ENCODE measurements around the gene CEP19.

CEP19 gene

GRCh38 chr3:196677353-196677752 lies 34.7 kb downstream of the CEP19 start:
- ChIA-PET POLR2A (no interaction called here), CTCF (interaction anchor here (1.0 to 1.5 kb wide), 4 partner anchors 8 to 71 kb away, joined by 3 to 8 read pairs (median 4); no protein-coding TSS in a partner anchor)

GRCh38 chr3:196673632-196674031 lies 38.4 kb downstream of the CEP19 start:
- ChIA-PET CTCF (no interaction called here), POLR2A (no interaction called here)
- no peak for TF ChIP-seq ZNF114 (tag by site-specific recombination; IDR thresholded peaks at IDR 0.05)
- TF ChIP-seq TSHZ1 (tag by site-specific recombination; IDR thresholded peaks at IDR 0.05; ENCODE audit: borderline replicate concordance): no peak
- no peak for TF ChIP-seq ZSCAN23 (tag by site-specific recombination; IDR thresholded peaks at IDR 0.05)
- TF ChIP-seq BCL11B (tag by site-specific recombination; IDR thresholded peaks at IDR 0.05; ENCODE audit: low read depth): no peak
- peak; percentile 99 for TF ChIP-seq ZNF146 (tag by site-specific recombination; IDR thresholded peaks at IDR 0.05)
- Histone ChIP-seq H3K9me3 (ENCODE audit: control insufficient read depth, insufficient read depth, low read depth, low read length) (no peaks in the 10 kb centered on the region), H3K27ac (ENCODE audit: extremely low read depth, low read depth, low read length) (no peak overlapping the region), H3K36me3 (ENCODE audit: control insufficient read depth in 2 of 2, insufficient read depth in 1 of 2, low read length in 2 of 2) (no peaks in the 10 kb centered on the region), H3K4me3 (ENCODE audit: low read depth, low read length) (no peak overlapping the region), H3K4me1 (ENCODE audit: control insufficient read depth, insufficient read depth, low read length) (no peaks in the 10 kb centered on the region)

More at GRCh38 chr3:196677353-196677752, 34.7 kb downstream of the CEP19 start:
- Histone ChIP-seq H3K27ac (ENCODE audit: extremely low read depth, low read depth, low read length) (no peak overlapping the region), H3K4me1 (ENCODE audit: control insufficient read depth, insufficient read depth, low read length) (no peaks in the 10 kb centered on the region), H3K36me3 (ENCODE audit: control insufficient read depth in 2 of 2, insufficient read depth in 1 of 2, low read length in 2 of 2) (no peaks in the 10 kb centered on the region), H3K9me3 (ENCODE audit: control insufficient read depth, insufficient read depth, low read depth, low read length) (no peaks in the 10 kb centered on the region), H3K4me3 (ENCODE audit: low read depth, low read length) (no peak overlapping the region)
- TF ChIP-seq ZFP41 (tag by site-specific recombination; IDR thresholded peaks at IDR 0.05; ENCODE audit: borderline replicate concordance): no peak
- TF ChIP-seq ZFP69B (tag by site-specific recombination; IDR thresholded peaks at IDR 0.05): no peak
- no peak for TF ChIP-seq ZNF140 (tag by site-specific recombination; IDR thresholded peaks at IDR 0.05)
- no peak for TF ChIP-seq ZNF157 (tag by site-specific recombination; IDR thresholded peaks at IDR 0.05)
- TF ChIP-seq ZNF677 (tag by site-specific recombination; IDR thresholded peaks at IDR 0.05): no peak
- TF ChIP-seq REPIN1 (tag by site-specific recombination; IDR thresholded peaks at IDR 0.05; ENCODE audit: low read depth): no peak
- TF ChIP-seq GLIS1 (tag by site-specific recombination; IDR thresholded peaks at IDR 0.05): no peak

GRCh38 chr3:196670339-196670738 lies 41.7 kb downstream of the CEP19 start:
- POLR2A ChIA-PET: no interaction called here
- H3K4me1 ChIP-seq (ENCODE audit: control insufficient read depth, insufficient read depth, low read length): no peaks in the 10 kb centered on the region

GRCh38 chr3:196667056-196667825 lies 44.8 kb downstream of the CEP19 start:
- ChIA-PET CTCF (interaction anchor here (1.2 kb wide), 1 partner anchor 18 kb away, joined by 3 read pairs; no protein-coding TSS in a partner anchor), POLR2A (no interaction called here)
- H3K9me3 ChIP-seq (ENCODE audit: control insufficient read depth, insufficient read depth, low read depth, low read length): no peaks in the 10 kb centered on the region
- H3K4me3 ChIP-seq (ENCODE audit: low read depth, low read length): no peak overlapping the region
- no peaks in the 10 kb centered on the region for H3K4me1 ChIP-seq (ENCODE audit: control insufficient read depth, insufficient read depth, low read length)
- no peak overlapping the region for H3K27ac ChIP-seq (ENCODE audit: extremely low read depth, low read depth, low read length)
- TF ChIP-seq ZNF121 (tag by site-specific recombination; IDR thresholded peaks at IDR 0.05): peak; percentile 71; the same call in 1 of the 2 replicates
- TF ChIP-seq ZSCAN4 (tag by site-specific recombination; IDR thresholded peaks at IDR 0.05): no peak
- TF ChIP-seq ZNF140 (tag by site-specific recombination; IDR thresholded peaks at IDR 0.05): no peak
- no peak for TF ChIP-seq ZBTB26 (tag by site-specific recombination; optimal IDR thresholded peaks at IDR 0.05)
- TF ChIP-seq ZNF639 (tag by site-specific recombination; IDR thresholded peaks at IDR 0.05): no peak
- no peaks in the 10 kb centered on the region for H3K36me3 ChIP-seq (ENCODE audit: control insufficient read depth in 2 of 2, insufficient read depth in 1 of 2, low read length in 2 of 2)

More at GRCh38 chr3:196670339-196670738, 41.7 kb downstream of the CEP19 start:
- no peak overlapping the region for H3K27ac ChIP-seq (ENCODE audit: extremely low read depth, low read depth, low read length)
- CTCF ChIA-PET: no interaction called here
- no peaks in the 10 kb centered on the region for H3K36me3 ChIP-seq (ENCODE audit: control insufficient read depth in 2 of 2, insufficient read depth in 1 of 2, low read length in 2 of 2)
- no peaks in the 10 kb centered on the region for H3K9me3 ChIP-seq (ENCODE audit: control insufficient read depth, insufficient read depth, low read depth, low read length)
- no peak for TF ChIP-seq ZNF2 (tag by site-specific recombination; IDR thresholded peaks at IDR 0.05)
- H3K4me3 ChIP-seq (ENCODE audit: low read depth, low read length): no peak overlapping the region

Data from HEK293 (cell line).